HG02981 (cell line): Measurements from ENCODE around the gene ABTB1.
"Not testable (repeated sequence)": the region's sequence is repeated elsewhere in the genome, so short reads cannot be mapped to it uniquely, and the experiment has no call there.

Source experiments
- ATAC-seq: cut with Tn5 transposase; IDR thresholded peaks from one replicate; pipeline ENCODE4 v1.9.1; 2021; ENCODE audit warnings: mild to moderate bottlenecking, moderate library complexity; ENCODE audit not compliant: unreplicated experiment

Gene ABTB1

DNA sequence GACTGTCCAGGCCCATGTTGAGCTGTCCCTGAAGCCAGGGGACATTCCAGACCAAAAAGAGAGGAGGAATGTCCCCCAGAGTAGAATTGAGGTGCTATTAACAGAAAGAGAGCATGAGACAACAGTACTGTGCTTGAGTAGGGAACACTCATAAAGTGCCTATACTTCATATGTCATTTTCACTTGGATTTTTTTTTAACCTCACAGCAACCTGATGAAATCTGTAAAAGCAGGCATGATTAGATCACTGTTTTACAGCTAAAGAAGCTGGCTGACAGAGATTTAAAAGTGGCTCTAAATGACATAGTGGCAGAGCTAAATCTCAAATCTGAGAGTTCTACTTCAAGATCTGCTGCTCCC, 24.9 kb upstream of the ABTB1 start:
- no peak for ATAC-seq

DNA sequence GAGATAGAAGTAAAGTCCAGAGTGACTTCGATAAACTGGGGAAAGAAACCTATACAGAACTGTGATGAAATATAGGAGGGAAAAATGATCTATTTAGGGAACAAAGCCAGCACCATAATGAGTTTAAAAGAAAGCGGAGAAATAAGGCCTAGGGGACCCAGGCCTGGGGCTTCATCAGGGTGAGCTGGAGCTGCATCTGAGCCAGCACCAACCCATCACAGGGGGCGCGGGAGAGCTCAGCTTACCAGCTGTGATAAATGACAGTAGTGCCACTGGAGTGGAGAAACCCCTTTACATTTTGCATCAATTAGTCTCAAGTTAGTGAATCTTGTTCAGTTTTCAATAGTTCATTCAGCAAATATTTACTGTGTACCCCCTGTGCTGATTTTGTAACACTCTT, 22.5 kb upstream of the ABTB1 start:
- no peak for ATAC-seq

DNA sequence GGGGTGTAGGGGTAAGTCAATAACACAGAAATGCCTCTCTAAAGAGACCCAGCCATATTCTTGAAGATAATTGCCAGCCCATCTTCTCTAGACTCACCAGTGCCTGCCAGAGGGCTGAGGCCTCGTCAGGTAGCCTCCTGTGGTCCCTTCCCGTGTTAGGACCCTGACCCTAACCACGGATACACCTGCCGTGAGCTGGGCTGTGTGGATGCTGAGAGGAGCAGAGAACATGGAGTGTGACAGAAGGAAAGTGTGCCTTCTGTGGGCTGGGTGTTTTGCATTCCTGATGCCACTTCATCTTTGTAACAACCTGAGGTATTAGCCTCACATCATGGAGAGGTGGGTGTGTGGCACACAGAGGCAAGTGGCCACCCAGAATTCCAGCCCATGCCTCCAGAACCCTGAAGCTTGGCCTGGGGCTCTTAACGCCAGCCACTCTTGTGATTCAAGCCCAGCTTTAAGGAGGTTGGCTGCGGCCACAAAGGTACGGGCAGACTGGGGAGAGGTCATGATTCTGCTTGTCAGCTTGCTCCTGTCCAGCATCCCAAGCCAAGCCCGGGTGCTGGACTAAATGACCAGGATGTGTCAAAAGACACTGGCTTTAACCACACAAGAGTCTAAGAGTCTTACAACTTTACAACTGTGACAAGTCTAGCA, 21.1 kb upstream of the ABTB1 start:
- ATAC-seq, result no peak

DNA sequence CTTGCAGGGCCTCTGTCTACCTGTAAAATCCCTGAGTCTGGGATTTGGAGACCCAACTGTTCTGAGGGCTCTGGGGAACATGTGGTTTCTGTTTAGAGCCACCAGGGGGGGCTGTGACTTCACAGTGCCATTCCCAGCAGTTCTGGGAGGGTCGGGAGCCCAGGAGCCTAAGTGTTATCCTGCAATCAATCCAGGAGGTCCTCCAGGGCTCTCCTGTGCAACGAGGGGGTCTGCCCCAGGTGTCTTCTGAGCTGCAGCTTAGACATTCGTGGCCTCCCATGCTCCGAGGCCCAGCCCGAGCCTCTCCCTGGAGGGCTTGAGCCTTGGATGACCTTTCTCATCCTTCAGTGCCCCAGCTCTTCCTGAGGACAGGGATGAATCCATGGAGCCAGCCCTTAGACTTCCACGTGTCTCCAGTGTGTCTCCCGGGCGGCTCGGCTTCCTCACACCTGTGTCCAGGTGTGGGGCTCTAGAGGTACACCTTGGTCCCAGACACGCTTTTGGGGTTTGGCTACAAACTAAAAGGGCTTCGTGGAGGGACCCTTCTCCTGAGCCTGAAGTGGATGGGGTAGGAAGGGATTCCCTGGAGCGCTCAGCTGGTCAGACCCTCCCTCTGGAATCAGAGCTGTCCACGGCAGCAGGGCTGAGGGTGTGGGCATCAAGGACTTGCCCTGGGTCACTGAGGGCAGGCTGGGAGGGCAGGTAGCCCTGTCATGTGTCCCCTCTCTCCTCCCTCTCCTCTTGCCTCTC, 20.3 kb upstream of the ABTB1 start:
- ATAC-seq, result no peak

DNA sequence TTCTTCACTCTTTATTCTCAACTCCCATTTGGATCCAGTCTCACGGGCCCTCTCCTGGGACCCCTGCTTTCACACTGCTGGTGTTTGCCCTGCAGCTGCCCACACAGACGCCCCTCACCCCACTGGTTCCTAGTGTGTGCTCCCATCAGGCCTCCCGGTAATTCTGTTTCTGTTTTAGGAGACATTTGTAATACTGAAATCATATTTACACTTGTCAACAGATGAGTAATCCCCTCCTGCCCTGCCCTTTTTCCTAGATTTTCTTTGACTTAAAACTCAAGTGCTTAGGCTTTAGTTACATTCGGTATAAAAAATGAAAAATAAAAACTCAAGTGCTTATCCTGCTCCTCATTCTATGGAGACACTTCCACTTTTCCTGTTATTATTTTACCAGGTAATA, 18.4 kb upstream of the ABTB1 start:
- ATAC-seq, result no peak

DNA sequence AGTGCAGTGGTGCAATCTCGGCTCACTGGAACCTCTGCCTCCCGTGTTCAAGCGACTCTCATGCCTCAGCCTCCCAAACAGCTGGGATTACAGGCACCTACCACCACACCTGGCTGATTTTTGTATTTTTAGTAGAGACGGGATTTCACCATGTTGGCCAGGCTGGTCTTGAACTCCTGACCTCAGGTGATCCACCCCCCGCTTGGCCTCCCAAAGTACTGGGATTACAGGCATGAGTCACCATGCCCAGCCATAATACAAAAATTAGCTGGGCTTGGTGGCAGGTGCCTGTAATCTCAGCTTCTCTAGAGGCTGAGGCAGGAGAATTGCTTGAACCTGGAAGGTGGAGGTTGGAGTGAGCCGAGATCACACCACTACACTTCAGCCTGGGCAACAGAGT, 17.8 kb upstream of the ABTB1 start:
- ATAC-seq, result not testable (repeated sequence)

DNA sequence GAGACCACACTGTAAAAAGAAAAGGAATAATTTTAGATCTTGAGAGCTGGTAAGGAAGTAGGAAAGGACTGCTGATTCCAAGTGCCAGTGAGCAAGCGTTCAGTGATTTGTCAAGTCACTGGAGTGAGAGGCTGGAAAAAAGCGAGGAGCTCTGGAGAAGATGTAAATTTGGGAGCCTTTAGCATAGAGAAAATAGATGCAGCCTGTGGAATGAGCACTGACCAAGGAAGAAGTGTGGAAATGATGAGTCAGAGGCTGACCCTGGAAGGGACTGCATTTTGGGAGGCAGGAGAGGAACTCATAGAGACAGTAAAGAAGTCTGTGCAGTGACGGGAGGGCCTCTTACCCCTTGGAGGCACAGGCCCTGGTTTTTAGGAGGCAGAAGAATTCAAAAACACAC, 17.1 kb upstream of the ABTB1 start:
- ATAC-seq, result no peak

DNA sequence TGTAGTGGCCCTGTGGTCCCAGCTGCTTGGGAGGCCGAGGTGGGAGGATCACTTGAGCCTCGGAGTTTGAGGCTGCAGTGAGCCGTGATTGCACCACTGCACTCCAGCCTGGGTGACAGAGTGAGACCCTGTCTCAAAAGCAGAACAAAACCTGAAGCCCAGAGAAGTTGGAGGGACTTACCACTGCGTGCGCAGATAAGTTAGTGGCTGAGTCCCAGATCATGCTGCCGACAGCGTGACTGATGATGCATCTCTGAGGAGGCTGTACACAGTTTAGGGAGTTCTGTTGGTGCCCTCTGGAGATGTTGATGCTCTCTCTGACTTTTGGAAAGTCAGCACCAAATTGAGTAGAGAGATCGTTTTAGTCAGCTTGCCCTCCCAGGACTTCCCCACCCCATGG, 15.8 kb upstream of the ABTB1 start:
- no peak for ATAC-seq

DNA sequence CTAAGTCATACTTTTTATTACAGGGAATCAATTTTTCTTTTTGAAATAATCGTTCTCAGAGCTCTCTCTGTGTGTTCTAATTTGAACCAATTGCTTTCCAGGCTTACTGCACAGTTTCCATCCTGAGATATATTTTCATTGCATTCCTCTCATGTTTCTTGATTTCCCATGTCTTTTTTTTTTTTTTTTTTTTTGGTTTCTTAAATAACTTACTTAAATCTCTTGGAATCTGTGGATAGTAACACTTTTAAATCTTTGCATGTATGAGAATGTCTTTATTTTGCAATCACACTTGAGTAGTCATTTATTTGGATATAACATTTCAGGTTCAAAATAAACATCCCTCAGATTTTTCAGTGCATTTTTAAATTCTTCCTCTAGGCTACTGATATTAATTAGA, 14.5 kb upstream of the ABTB1 start:
- no peak for ATAC-seq

DNA sequence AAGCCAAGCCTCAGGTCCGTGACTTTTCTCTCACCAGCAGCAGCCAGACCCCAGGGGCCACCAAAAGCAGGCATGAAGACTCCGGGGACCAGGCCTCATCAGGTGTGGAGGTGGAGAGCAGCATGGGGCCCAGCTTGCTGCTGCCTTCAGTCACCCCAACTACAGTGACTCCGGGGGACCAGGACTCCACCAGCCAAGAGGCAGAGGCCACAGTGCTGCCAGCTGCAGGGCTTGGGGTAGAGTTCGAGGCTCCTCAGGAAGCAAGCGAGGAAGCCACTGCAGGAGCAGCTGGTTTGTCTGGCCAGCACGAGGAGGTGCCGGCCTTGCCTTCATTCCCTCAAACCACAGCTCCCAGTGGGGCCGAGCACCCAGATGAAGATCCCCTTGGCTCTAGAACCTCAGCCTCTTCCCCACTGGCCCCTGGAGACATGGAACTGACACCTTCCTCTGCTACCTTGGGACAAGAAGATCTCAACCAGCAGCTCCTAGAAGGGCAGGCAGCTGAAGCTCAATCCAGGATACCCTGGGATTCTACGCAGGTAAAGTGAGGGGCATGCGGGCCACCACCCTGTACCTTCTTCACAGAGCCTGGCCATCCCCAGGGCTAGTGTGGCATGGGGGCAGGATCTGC, 12.0 kb upstream of the ABTB1 start:
- ATAC-seq, result no peak

DNA sequence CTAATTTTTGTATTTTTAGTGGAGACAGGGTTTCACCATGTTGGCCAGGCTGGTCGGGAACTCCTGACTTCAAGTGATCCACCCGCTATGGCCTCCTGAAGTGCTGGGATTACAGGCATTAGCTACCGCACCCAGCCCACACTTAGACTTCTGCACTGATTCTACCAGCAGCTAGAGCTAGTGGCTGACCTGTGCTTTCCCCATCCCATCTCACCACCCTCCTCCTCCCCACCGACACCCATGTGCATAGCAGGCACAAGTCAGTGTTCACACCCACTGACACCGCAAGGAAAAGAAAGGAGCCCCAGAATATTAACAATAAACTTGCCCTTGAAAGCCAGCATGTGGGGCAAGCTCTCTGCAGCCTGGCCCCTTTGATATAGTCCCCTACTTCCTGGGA, 11.2 kb upstream of the ABTB1 start:
- ATAC-seq, result no peak

DNA sequence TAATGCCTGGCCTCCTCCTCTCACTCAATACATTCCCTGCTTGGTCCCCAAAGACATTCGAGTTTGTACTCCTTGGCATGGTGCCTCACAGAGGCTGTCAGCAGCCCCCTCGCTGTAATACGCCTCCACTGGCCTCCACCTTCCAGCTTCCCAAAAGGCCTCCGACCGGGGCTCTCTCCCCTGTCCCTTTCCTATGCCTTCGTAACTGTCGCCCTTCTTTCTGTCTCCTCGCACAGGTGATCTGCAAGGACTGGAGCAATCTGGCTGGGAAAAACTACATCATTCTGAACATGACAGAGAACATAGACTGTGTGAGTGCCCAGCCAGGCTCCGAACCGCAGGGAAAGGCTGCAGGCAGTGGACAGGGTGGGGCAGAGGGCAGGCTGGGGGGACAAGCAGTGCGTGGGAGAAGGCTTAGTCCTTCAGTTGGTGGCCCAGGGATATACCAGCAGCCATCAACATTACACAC, 10.7 kb upstream of the ABTB1 start:
- no peak for ATAC-seq

DNA sequence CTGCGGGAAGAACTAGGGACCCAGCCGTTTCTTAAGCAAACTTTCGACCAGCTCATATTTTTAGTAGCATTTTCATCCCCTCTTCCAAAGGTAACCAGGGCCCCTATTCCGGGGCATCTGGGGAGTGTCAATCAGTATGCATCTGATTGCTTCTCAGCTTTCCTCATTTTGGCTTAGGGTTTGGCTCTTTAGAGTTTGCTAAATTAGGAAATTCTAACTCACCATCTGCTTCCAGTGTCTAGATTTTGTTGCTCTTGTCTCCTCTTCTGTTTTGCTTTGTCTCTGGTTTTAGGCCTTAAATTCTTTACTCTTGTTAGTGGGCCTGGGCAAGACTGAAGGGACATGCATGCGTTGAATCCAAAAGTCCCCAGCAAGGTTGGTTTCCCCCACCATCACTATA, 9.6 kb upstream of the ABTB1 start:
- no peak for ATAC-seq

DNA sequence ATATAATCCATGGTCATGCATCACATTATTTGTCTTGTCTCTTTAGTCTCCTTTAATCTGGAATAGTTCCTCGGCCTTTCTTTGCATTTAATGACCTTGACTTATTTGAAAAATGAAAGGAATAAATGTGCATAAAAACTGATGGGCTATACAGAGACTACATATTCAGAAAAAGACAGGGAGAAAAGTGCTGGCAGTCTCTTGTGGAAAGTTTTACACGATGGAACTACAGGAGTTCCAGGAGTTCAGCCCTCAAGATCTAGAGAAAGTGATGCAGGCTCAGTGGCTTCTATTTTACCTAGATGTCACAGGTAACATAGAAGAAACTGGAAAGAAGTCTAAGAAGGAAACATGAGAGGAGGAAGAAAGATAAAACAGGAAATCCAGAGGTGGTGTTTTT, 7.6 kb upstream of the ABTB1 start:
- ATAC-seq, result no peak

DNA sequence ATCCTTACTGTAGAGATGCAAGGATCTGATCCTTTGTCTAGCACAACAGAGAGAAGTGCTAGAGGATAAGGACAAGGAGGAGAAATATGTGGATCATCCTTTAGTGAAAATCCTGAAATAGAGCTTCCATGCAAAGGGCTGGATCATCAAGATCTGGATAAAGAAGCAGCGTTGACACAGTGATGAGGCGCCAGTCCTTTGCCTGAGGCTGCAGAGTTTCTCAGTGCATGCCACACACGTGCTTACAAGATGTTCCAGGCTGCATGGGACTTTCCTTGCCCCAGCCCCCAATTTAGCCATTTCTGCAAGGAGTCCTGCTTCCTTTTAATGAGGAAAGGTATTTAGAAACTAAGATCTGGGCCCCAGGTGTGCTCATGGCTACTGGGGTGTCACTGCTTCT, 7.2 kb upstream of the ABTB1 start:
- ATAC-seq, result no peak

DNA sequence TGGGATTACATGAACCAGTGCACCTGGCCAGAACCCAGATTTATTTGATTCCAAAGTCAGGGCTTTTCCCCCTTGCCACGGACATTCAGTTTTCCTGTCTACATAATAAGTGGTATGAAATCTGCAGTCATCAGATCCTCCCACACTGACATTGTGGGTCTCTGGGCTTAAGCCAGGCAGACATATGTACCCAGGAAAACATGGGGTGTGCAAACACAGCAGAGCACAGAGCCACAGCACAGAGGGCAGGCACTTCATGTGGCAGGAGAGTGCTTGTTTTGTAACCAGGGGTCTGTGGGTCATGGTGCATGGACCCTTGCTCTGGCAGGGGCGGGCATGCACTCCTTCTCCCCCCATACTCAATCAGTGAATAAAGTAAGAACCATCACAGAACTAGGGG, 6.1 kb upstream of the ABTB1 start:
- ATAC-seq, result no peak

DNA sequence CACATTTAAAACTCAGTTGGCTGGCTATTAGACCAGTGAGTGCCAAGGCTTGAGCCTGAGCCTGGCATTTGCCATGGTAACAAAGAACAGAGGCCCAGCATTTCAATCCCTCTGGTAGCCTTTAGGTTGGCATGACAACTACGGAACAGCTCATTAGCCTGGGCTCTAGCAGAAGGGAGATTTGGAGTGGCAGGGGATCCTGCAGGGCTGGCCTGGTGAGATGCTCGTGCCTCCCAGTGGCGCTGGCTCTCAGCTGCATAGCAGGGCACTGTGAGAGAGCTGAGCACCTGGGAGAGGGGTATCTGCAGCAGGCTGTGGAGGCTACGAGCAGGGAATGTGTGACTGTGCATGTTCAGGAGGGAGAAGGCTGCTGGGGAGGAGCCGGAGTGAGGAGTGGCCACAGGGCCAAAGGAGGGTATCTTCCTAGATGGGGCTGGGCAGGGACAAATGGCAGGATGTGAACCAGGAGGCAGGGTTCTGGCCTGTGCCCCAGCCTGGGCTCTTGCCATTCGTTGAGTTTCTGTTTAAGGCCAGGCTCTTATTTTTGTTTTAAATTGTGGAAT, 5.6 kb upstream of the ABTB1 start:
- ATAC-seq, result no peak

DNA sequence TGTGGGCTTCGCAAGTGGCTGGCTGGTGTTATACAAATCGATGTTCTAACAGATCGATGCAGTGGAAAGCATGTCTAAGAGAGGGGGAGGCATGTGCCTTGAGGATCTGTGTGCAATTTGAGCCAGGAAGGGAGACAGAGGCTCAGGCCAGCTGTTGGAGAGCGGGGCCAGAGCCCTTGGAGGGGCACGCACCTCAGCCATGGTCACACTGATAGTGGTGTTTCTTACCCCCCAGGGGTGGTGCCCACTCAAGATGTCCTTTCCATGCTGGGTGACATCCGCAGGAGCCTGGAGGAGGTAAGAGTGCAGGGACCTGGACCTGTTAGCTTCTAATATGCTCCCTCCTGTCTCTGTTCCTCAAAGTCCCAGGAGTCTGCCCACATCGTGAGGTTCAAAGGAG, 3.8 kb upstream of the ABTB1 start:
- no peak for ATAC-seq

DNA sequence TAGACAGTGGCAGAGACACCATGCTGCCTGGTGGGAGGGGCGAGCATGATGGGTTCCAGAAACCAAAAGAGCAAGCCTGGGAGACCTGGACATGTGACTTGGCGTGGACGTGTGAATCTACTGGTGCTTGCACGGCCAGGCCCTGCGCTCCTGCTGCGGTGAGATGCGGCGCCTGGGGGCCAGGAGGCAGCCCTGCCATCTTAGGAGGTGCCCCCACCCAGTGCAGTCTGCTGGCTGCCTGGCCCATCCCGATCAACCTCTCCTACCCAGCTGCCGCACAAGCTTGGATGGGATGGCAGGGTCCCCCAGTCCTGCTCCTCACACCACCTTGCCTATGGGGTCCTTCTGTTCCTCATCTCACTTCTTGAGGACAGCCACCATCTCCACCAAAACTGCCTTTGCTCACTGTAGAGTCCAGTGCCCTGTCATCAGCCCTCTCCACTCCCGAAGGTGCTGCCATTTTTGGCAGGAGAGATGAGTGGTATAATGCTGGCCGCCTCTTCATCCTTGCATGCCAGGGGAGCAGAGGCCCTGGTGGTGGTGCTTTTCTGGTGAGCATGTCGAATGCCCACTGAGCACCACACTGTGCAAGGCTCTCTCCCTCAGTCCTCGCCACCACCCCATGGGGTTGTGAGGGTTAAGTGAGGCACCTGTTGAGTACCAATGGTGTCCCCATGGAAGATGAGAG, 3.1 kb upstream of the ABTB1 start:
- ATAC-seq, result no peak

DNA sequence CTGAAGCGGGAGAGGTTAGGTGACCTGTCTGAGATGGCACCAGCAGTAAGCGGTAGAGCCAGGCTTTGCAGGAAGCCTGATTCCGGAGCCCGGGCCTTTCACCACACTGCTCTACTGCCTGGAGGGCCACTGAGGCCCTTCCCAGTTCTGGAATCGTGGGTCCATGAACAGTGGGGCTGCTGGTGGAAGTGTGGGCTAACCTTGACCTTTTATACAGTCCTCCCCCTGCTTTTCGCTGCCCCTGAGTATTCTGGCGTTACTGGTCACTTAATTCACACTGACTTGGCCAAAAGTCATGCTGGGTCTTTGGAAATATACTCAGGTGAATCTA, 2.6 kb upstream of the ABTB1 start:
- no peak for ATAC-seq

DNA sequence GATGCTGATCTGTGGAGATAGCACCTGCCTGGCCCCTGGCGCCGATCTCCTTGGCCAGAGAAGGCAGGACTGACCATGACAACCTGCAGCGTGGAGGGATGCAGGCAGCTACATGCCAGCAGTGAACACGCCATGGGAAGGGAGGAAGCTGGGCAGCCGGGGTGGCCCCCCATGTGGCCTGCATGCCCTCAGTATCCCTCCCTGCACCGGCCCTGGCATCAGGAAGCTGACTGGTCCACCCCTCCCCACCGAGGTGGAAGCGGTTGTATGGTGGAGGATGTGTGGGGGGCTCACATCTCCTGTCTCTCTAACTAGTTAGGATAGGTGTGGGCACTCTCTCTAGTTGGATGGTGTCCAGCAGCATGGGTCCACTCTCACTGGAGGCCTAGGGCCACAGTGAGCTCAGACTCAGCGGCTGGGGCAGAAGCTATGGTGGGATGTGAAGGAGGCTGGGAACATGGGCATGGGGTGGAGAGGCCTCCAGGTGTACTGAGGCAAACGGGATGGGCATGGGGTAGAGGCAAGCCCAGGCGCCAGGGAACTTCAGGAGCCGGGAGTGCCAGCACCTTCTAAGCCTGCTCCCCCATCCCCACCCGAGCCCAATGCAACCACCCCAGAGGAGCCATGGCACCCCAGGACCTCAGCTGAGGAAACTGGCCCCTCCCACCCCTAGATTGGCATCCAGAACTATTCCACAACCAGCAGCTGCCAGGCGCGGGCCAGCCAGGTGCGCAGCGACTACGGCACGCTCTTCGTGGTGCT, 1.8 kb upstream of the ABTB1 start:
- no peak for ATAC-seq
